ENCODE results near the gene PLEKHF1. TPM values are rescaled to one million over a fixed set of nuclear protein-coding genes. Genes with fewer than 3 reads are reported as not detected.

PLEKHF1 gene
- total RNA-seq, 4 donors from 2014 or later, result 4.3 to 20.8 (median 17.1) TPM

- intact Hi-C loops (cut with DNase I), result no loop called here
- TF ChIP-seq CTCF (IDR thresholded peaks at IDR 0.05) (no peak), POLR2A (IDR thresholded peaks at IDR 0.05) (no peak)
- no peaks in the 10 kb centered on the region for H3K9me3 ChIP-seq
- H3K4me1 ChIP-seq, result peaks cover 41 to 84% (median 53%) of the 10 kb centered on the region in 3 donors
- H3K36me3 ChIP-seq, result no peaks in the 10 kb centered on the region
- 41 to 54% methylated on average over 7 to 8 of the region's 19 CpGs for WGBS, 2 donors
- peak overlapping the region in 1 of 4 donors; percentile 90 for H3K4me3 ChIP-seq
- no peaks in the 10 kb centered on the region for H3K27me3 ChIP-seq
- no peak for DNase-seq
- peak overlapping the region; percentile 84 to 93 (median 89) for H3K27ac ChIP-seq
These were observed 1.2 kb upstream of the PLEKHF1 start for GRCh38 chr19:29663861-29664752.

GRCh38 chr19:29664753-29665214 lies 477 bp upstream of the PLEKHF1 start:
- peak in 2 of 6 experiments; percentile 12 to 36 for TF ChIP-seq CTCF (IDR thresholded peaks at IDR 0.05)
- no peak for TF ChIP-seq POLR2A (IDR thresholded peaks at IDR 0.05)
- 24 to 25% methylated on average over 8 to 11 of the region's 22 CpGs for WGBS, 2 donors
- Histone ChIP-seq H3K36me3 (no peaks in the 10 kb centered on the region), H3K27me3 (no peaks in the 10 kb centered on the region), H3K9me3 (no peaks in the 10 kb centered on the region), H3K4me1 (peaks cover 41 to 91% (median 58%) of the 10 kb centered on the region in 3 donors), H3K4me3 (peak overlapping the region; percentile 60 to 90 (median 84)), H3K27ac (peak overlapping the region; percentile 84 to 93 (median 89))
- no peak for DNase-seq
- intact Hi-C loops (cut with DNase I), result no loop called here

- Histone ChIP-seq H3K9me3 (no peaks in the 10 kb centered on the region), H3K27me3 (no peaks in the 10 kb centered on the region), H3K4me3 (peak overlapping the region; percentile 60 to 90 (median 84)), H3K36me3 (no peaks in the 10 kb centered on the region), H3K4me1 (peaks cover 41 to 100% (median 62%) of the 10 kb centered on the region in 3 donors), H3K27ac (peak overlapping the region; percentile 85 to 93 (median 92))
- WGBS, 2 donors, result 0% methylated on average over 5 of the region's 30 CpGs; no CpG with 5 or more reads in 1 of the 2 donors
- DNase-seq, result no peak
- peak in 2 of 4 donors; percentile 38 to 54 for TF ChIP-seq POLR2A (IDR thresholded peaks at IDR 0.05)
- no peak for TF ChIP-seq CTCF (IDR thresholded peaks at IDR 0.05)
- intact Hi-C loops (cut with DNase I), result no loop called here
These were observed 741 bp downstream of the PLEKHF1 start for GRCh38 chr19:29665826-29666577.

- WGBS, 2 donors, result 3 to 25% methylated on average over 10 to 17 of the region's 20 CpGs
- Histone ChIP-seq H3K27ac (peak overlapping the region; percentile 85 to 93 (median 92)), H3K36me3 (no peaks in the 10 kb centered on the region), H3K4me3 (peak overlapping the region; percentile 60 to 90 (median 84)), H3K4me1 (peaks cover 46 to 100% (median 70%) of the 10 kb centered on the region in 3 donors), H3K27me3 (no peaks in the 10 kb centered on the region), H3K9me3 (no peaks in the 10 kb centered on the region)
- TF ChIP-seq CTCF (IDR thresholded peaks at IDR 0.05), result no peak
- TF ChIP-seq POLR2A (IDR thresholded peaks at IDR 0.05), result no peak
- no peak for DNase-seq
- intact Hi-C loops (cut with DNase I), result no loop called here
These were observed 1.5 kb downstream of the PLEKHF1 start for GRCh38 chr19:29666578-29667386.
